ENCODE measurements around the gene RNF144B. TPM values are rescaled to one million over a fixed set of nuclear protein-coding genes. Genes with fewer than 3 reads are reported as not detected.

Gene RNF144B
- total and polyA plus RNA-seq, 8 donors = 1.7 to 81.7 (median 5.1) TPM

DNA sequence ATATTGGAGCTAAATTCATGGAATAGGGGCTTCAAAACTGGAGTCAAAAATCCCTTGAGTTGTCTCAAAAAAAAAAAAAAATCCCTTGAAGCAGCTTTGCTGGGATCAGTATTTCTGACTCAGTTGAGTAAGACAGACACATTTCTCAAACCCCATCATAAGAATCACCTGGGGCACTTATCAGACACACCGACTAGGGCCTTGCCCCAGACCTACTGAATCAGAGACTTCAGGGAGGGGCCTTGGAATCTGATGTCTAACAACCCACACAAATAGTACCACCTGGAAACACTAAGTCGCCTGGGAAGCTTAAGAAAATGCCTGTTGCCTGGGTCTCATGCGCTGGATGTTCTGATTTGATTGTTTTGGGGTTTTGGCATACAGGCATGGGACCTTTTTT lies 44.9 kb upstream of the RNF144B start:
- TF ChIP-seq POLR2A (IDR thresholded peaks at IDR 0.05) (no peak), EP300 (IDR thresholded peaks at IDR 0.05) (no peak), POLR2AphosphoS5 (IDR thresholded peaks at IDR 0.05) (no peak)
- TF ChIP-seq, protein P1, sequence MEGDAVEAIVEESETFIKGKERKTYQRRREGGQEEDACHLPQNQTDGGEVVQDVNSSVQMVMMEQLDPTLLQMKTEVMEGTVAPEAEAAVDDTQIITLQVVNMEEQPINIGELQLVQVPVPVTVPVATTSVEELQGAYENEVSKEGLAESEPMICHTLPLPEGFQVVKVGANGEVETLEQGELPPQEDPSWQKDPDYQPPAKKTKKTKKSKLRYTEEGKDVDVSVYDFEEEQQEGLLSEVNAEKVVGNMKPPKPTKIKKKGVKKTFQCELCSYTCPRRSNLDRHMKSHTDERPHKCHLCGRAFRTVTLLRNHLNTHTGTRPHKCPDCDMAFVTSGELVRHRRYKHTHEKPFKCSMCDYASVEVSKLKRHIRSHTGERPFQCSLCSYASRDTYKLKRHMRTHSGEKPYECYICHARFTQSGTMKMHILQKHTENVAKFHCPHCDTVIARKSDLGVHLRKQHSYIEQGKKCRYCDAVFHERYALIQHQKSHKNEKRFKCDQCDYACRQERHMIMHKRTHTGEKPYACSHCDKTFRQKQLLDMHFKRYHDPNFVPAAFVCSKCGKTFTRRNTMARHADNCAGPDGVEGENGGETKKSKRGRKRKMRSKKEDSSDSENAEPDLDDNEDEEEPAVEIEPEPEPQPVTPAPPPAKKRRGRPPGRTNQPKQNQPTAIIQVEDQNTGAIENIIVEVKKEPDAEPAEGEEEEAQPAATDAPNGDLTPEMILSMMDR (IDR thresholded peaks at IDR 0.05) = no peak
- WGBS, 5 donors = 81 to 93% (median 85%) methylated on average over 3 of the region's 3 CpGs
- no peak for DNase-seq
- Histone ChIP-seq H3K27ac (no peak overlapping the region), H3K4me3 (no peak overlapping the region), H3K27me3 (no peaks in the 10 kb centered on the region), H3K36me3 (no peaks in the 10 kb centered on the region), H3K9me3 (no peaks in the 10 kb centered on the region), H3K4me1 (no peaks in the 10 kb centered on the region)
- intact Hi-C loops (cut with DNase I; ENCODE audit: low total_unique reads) = no loop called here

DNA sequence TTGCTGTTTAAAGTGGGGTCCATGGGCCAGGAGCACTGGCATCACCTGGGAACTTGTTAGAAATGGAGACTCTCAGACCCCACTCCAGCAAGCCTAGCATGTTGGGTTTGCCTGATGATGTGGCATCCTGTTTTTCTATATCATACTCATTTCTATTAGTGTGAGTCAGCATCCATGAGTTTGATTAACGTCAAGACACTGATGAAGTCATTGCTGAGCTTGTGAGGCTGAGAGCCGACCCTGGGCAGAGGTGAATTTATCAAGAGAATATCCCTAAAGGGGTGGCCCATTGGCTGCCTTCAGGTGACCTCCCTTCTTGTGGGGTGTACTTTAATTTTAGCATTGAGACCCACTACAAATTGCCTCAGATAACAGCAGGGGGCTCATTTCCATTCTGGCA lies 43.4 kb upstream of the RNF144B start:
- Histone ChIP-seq H3K27ac (no peak overlapping the region), H3K4me1 (no peaks in the 10 kb centered on the region), H3K4me3 (no peak overlapping the region), H3K27me3 (no peaks in the 10 kb centered on the region), H3K36me3 (no peaks in the 10 kb centered on the region), H3K9me3 (no peaks in the 10 kb centered on the region)
- no peak for DNase-seq
- WGBS, 5 donors = 50 to 71% (median 61%) methylated on average over 2 of the region's 2 CpGs
- intact Hi-C loops (cut with DNase I; ENCODE audit: low total_unique reads) = no loop called here
- TF ChIP-seq, protein P1 (IDR thresholded peaks at IDR 0.05) = no peak
- no peak for TF ChIP-seq EP300 (IDR thresholded peaks at IDR 0.05)

DNA sequence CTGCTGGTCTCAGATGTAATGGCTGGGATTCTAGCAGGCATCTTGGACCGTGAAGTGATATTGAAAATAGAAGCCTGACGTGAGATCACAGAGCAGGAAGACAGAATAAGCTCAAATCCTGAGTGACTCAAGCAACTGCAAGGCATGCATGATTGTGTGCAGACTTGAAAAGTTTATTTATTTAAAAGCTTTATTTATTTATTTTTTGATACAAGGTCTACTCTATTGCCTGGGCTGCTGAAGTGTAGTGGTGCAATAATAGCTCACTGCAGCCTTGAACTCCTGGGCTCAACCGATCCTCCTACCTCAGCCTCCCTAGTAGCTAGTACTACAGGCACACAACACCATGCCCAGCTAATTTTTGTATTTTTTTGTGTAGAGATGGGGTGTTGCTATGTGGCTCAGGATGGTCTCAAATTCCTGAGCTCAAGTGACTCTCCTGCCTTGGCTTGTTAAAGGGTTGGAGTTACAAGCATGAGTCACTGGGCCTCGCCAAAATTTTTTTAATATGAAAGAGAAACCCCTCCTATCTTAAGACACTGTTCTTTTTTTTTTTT lies 40.1 kb upstream of the RNF144B start:
- H3K9me3 ChIP-seq = no peaks in the 10 kb centered on the region
- intact Hi-C loops (cut with DNase I; ENCODE audit: low total_unique reads) = no loop called here
- H3K36me3 ChIP-seq = no peaks in the 10 kb centered on the region
- no peaks in the 10 kb centered on the region for H3K27me3 ChIP-seq
- TF ChIP-seq POLR2A (IDR thresholded peaks at IDR 0.05) (no peak), POLR2AphosphoS5 (IDR thresholded peaks at IDR 0.05) (no peak), EP300 (IDR thresholded peaks at IDR 0.05) (no peak)
- TF ChIP-seq, protein P1 (IDR thresholded peaks at IDR 0.05) = no peak
- 76 to 86% (median 79%) methylated on average over 4 of the region's 4 CpGs for WGBS, 5 donors
- no peak for DNase-seq
- H3K4me1 ChIP-seq = no peaks in the 10 kb centered on the region
- H3K4me3 ChIP-seq = no peak overlapping the region
- no peak overlapping the region for H3K27ac ChIP-seq

DNA sequence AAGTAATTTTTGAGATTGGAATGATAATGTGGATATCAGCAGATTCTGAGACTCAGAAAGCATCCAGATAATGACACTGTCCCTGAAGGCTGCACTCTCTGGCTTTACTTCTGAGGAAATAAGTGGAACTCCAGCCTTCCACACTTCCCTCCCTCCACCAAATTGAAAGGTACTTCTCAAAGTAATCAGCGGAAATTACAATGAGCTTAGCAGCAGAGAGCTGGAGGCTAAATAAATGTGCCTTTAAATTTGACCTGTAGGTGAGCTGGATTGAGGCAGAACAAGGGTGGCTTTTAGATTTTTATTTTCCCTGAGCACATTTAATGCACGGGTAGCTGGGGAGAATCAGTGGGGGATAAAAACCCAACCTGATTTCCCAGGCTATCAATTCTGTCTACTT lies 39.3 kb upstream of the RNF144B start:
- Histone ChIP-seq H3K4me3 (no peak overlapping the region), H3K9me3 (no peaks in the 10 kb centered on the region), H3K27me3 (no peaks in the 10 kb centered on the region), H3K36me3 (no peaks in the 10 kb centered on the region), H3K4me1 (no peaks in the 10 kb centered on the region), H3K27ac (no peak overlapping the region)
- 56 to 76% (median 70%) methylated on average over 2 of the region's 2 CpGs for WGBS, 5 donors
- intact Hi-C loops (cut with DNase I; ENCODE audit: low total_unique reads) = no loop called here
- no peak for TF ChIP-seq POLR2A (IDR thresholded peaks at IDR 0.05)
- TF ChIP-seq POLR2AphosphoS5 (IDR thresholded peaks at IDR 0.05) = no peak
- TF ChIP-seq, protein P1 (IDR thresholded peaks at IDR 0.05) = no peak
- no peak for TF ChIP-seq EP300 (IDR thresholded peaks at IDR 0.05)
- DNase-seq = no peak

Measured in stomach (tissue), 9 donors.